GM18519 (cell line): ENCODE measurements around the gene LLCFC1.

Experiments used
- ATAC-seq: cut with Tn5 transposase; IDR thresholded peaks from one replicate; pipeline ENCODE4 v1.9.1; 2021; ENCODE audit warnings: mild to moderate bottlenecking, moderate library complexity; ENCODE audit not compliant: unreplicated experiment, low FRiP score

LLCFC1 gene

GRCh38 chr7:142939226-142939910, at the start of gene LLCFC1:
Gene LLCFC1, plus strand, starts transcription at chr7:142939484. Its CDS starts 138 bp downstream, at chr7:142939622.
- ATAC-seq = no peak

DNA sequence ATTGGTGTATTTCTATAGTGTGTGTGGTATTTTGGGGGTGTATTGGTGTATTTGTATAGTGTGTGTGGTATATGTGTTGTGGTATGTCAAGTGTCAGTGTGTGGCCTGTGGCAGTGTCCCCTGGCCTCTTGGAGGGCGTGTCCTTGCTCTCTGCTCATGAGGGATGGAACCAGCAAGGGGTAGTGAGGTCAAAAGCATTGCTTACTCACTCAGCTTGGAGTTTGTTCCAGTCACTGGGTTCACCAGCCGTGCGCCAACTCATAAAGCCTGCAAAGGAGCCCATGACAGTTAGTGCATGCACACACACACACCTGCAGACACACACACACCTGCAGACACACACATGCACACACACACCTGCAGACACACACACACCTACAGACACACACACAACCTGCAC, 49.5 kb upstream of the LLCFC1 start:
- no peak for ATAC-seq

GRCh38 chr7:142890874-142891485, 48.3 kb upstream of the LLCFC1 start:
- no peak for ATAC-seq

DNA sequence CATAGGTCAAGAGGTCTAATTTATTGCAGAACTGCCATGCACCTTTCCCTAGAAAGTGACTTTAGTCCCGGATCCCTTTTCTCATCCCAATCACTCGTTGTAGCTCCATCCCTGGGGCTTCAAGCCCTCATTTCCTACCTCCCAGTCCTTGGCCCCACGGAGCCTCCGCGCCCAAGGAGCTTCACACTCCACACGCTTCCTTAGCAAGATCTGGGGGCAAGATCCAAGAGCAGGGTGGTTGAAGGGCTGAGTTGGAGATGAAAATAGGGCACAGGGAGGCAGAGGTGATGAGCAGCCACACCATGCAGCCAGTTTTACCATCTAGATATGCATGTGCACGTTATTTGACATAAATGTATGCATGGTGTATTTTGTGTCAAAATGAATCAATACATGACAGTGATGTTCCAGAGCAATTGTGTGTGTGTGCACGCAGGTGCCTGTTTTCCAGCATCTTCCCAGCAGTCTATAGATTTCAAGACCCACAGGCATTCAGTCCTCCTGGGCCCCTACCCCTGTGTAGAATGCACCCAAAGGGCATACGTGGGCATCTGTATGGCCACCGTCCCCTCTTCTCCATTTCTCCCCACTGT, 47.7 kb upstream of the LLCFC1 start:
- ATAC-seq = no peak

DNA sequence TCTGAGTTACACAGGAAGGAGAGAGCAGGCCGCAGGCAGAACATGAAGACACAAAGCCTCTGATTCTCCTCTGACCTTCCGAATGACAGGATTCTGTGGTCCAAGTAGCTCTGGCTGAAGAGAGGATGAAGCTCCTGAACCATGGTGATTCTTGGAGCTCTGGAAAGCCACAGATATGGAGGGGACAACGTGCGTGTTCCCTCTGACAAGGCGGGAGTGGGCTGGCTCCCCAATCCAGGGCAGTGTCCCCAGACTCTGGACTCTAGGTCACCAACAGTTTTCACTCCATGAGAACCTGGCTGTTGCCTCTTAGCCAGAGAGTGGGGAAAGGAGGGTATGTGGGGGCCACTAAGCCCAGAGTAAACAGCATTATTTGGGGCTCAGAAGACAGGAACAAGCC, 46.3 kb upstream of the LLCFC1 start:
- no peak for ATAC-seq

- no peak for ATAC-seq
Measured at GRCh38 chr7:142894112-142894984, 44.9 kb upstream of the LLCFC1 start.

GRCh38 chr7:142894985-142895593, 44.2 kb upstream of the LLCFC1 start:
- ATAC-seq = no peak

- no peak for ATAC-seq
Measured at GRCh38 chr7:142896151-142896550, 43.1 kb upstream of the LLCFC1 start.

GRCh38 chr7:142896741-142897379, 42.4 kb upstream of the LLCFC1 start:
- no peak for ATAC-seq

GRCh38 chr7:142897691-142898090, 41.6 kb upstream of the LLCFC1 start:
- no peak for ATAC-seq

GRCh38 chr7:142898377-142899170, 40.7 kb upstream of the LLCFC1 start:
- ATAC-seq = no peak

DNA sequence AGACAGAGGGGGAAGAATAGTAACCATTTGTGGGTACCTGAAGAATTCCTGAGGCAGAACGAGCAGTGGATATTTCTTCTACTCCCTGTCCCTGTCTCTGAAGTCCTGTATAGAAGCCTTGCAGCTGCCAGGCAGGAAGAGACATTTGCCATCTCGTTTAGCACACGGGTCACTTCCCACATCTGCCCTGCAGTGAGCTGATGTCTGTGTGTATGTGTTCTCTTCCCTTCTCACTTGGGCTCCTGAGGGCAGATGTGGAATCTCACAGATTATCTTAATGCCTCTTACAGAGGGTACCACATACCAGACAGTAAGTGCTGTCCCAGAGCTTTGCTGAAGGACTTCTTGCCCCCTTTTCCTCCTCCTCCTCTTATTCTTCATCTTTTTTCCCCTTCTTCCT, 39.6 kb upstream of the LLCFC1 start:
- ATAC-seq = no peak

GRCh38 chr7:142901426-142902259, 37.6 kb upstream of the LLCFC1 start:
- ATAC-seq = no peak

DNA sequence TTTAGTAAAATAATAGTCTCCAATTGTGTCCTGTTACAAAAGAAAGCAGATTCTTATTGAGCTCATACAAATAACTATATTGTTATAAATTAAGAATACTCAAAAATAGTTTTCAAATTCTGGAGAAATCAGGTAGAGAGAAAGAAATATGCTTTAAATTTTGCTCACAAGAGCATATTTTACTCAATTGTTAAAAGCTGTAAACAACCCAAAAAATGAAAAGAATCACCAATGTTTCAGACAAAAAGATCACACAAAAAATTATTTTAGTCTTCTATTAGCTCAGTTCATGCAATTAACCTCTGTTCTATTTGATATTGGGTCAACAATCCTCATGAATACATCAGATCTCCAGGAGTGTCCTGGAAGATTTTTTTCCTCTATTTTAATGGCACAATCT, 35.2 kb upstream of the LLCFC1 start:
- no peak for ATAC-seq

DNA sequence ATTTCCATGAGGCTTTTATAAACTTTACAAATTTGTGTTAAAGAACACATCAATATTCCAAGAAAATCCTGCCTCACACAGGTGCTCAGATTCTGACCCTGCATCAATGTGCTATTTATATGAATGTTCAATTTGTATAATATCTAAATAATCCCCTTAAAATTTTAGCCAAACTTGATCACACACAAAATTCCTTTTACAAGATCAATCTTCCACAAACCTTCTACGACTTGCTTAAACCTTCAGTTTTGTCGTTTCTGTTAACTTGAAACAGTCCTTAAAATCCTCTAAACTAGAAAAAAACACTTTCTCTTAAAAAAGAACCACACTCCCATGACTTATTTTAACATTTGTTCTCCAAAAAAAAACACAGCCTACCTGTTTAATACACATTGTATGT, 33.5 kb upstream of the LLCFC1 start:
- no peak for ATAC-seq

- no peak for ATAC-seq
Measured at GRCh38 chr7:142906643-142907042, 32.6 kb upstream of the LLCFC1 start.

DNA sequence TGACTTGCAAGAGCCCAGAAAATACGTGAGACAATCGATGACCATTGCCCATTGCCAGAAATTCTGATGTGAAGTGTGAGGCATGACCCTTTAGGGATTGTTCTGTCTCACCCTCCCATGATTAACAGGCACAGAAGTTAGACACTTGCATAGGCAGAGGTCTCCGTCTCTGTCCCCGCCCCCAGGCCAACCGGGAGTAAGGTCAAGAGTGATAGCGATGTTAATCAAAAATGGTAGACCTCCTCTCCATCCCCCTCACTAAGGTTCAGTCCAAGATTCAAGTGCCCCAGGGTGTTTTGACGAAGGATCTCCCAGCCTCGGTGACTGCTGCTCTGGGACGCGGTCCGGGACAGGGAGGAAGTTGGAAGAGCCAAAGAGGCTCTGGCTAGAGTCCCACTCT, 31.0 kb upstream of the LLCFC1 start:
- ATAC-seq = no peak
